ENCODE data around the gene AHI1. TPM values are rescaled to one million over a fixed set of nuclear protein-coding genes. Genes with fewer than 3 reads are reported as not detected.

Gene AHI1
- total and polyA plus RNA-seq, 2 experiments from 2014 or later, result 14.8 to 21.5 TPM

- H3K4me1 ChIP-seq (ENCODE audit: insufficient read depth), result no peaks in the 10 kb centered on the region
- 84% methylated on average over 6 of the region's 6 CpGs for WGBS (ENCODE audit: low lambda C conversion rate, missing lambda C conversion rate)
- H3K27ac ChIP-seq, result no peak overlapping the region
- no peak overlapping the region for H3K4me3 ChIP-seq
- DNase-seq (ENCODE audit: low spot score), result no peak
- no peaks in the 10 kb centered on the region for H4K20me1 ChIP-seq (ENCODE audit: insufficient read depth, poor library complexity, severe bottlenecking)
- TF ChIP-seq, protein P1, sequence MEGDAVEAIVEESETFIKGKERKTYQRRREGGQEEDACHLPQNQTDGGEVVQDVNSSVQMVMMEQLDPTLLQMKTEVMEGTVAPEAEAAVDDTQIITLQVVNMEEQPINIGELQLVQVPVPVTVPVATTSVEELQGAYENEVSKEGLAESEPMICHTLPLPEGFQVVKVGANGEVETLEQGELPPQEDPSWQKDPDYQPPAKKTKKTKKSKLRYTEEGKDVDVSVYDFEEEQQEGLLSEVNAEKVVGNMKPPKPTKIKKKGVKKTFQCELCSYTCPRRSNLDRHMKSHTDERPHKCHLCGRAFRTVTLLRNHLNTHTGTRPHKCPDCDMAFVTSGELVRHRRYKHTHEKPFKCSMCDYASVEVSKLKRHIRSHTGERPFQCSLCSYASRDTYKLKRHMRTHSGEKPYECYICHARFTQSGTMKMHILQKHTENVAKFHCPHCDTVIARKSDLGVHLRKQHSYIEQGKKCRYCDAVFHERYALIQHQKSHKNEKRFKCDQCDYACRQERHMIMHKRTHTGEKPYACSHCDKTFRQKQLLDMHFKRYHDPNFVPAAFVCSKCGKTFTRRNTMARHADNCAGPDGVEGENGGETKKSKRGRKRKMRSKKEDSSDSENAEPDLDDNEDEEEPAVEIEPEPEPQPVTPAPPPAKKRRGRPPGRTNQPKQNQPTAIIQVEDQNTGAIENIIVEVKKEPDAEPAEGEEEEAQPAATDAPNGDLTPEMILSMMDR (IDR thresholded peaks at IDR 0.05; ENCODE audit: poor library complexity), result no peak
- TF ChIP-seq EZH2 (IDR thresholded peaks at IDR 0.05; ENCODE audit: borderline replicate concordance) (no peak), EZH2phosphoT487 (IDR thresholded peaks at IDR 0.05; ENCODE audit: low read depth, severe bottlenecking, unreplicated experiment) (no peak)
- no peaks in the 10 kb centered on the region for H3K9me3 ChIP-seq (ENCODE audit: low read depth)
- no peaks in the 10 kb centered on the region for H3K27me3 ChIP-seq
- H3K4me2 ChIP-seq, result no peak overlapping the region
- H3K9me2 ChIP-seq (replicated peaks; ENCODE audit: insufficient read depth), result no peaks in the 10 kb centered on the region
- no peaks in the 10 kb centered on the region for H3K79me2 ChIP-seq
- no peaks in the 10 kb centered on the region for H3K36me3 ChIP-seq (replicated peaks; ENCODE audit: insufficient read depth, low read depth)
- no peak overlapping the region for H2AFZ ChIP-seq
Measured at GRCh38 chr6:135258970-135259369, 238.6 kb downstream of the AHI1 start.

- no peak overlapping the region for H3K4me3 ChIP-seq
- H3K27ac ChIP-seq, result no peak overlapping the region
- no peaks in the 10 kb centered on the region for H3K9me3 ChIP-seq (ENCODE audit: low read depth)
- no peak overlapping the region for H3K4me2 ChIP-seq
- H4K20me1 ChIP-seq (ENCODE audit: insufficient read depth, poor library complexity, severe bottlenecking), result no peaks in the 10 kb centered on the region
- no peaks in the 10 kb centered on the region for H3K27me3 ChIP-seq
- H3K4me1 ChIP-seq (ENCODE audit: insufficient read depth), result no peaks in the 10 kb centered on the region
- no peak overlapping the region for H2AFZ ChIP-seq
- no peak for DNase-seq (ENCODE audit: low spot score)
- no peaks in the 10 kb centered on the region for H3K9me2 ChIP-seq (replicated peaks; ENCODE audit: insufficient read depth)
- H3K79me2 ChIP-seq, result no peaks in the 10 kb centered on the region
- TF ChIP-seq, protein P1 (IDR thresholded peaks at IDR 0.05; ENCODE audit: poor library complexity), result peak; percentile 4
- TF ChIP-seq EZH2 (IDR thresholded peaks at IDR 0.05; ENCODE audit: borderline replicate concordance) (no peak), EZH2phosphoT487 (IDR thresholded peaks at IDR 0.05; ENCODE audit: low read depth, severe bottlenecking, unreplicated experiment) (no peak)
- 71% methylated on average over 2 of the region's 2 CpGs for WGBS (ENCODE audit: low lambda C conversion rate, missing lambda C conversion rate)
- no peaks in the 10 kb centered on the region for H3K36me3 ChIP-seq (replicated peaks; ENCODE audit: insufficient read depth, low read depth)
Measured at GRCh38 chr6:135257631-135258405, 239.7 kb downstream of the AHI1 start.

DNA sequence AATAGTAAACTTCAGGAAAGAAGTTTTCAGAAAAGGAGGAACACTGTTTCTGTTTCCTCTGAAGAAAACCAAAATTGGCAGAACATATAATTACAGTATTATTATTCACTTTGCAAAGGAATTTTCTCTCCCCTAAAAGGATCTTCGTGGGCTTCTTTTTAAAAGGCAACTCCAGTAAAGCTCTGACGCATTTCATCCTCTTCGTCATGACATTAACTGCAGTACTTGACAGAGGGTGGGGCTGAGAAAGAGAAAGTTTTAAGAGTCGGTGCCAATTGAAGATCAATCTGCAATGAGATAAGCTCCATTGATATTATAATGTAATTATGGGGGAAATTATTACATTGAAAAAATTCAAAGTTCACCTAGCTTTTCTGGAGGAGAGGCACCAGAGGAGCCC lies 240.7 kb downstream of the AHI1 start:
- Histone ChIP-seq H3K4me2 (no peak overlapping the region), H3K9me2 (replicated peaks; ENCODE audit: insufficient read depth) (no peaks in the 10 kb centered on the region), H3K36me3 (replicated peaks; ENCODE audit: insufficient read depth, low read depth) (no peaks in the 10 kb centered on the region), H4K20me1 (ENCODE audit: insufficient read depth, poor library complexity, severe bottlenecking) (no peaks in the 10 kb centered on the region), H3K9me3 (ENCODE audit: low read depth) (no peaks in the 10 kb centered on the region), H3K27me3 (no peaks in the 10 kb centered on the region), H2AFZ (no peak overlapping the region), H3K79me2 (no peaks in the 10 kb centered on the region), H3K27ac (no peak overlapping the region), H3K4me3 (no peak overlapping the region), H3K4me1 (ENCODE audit: insufficient read depth) (no peaks in the 10 kb centered on the region)
- no peak for TF ChIP-seq EZH2phosphoT487 (IDR thresholded peaks at IDR 0.05; ENCODE audit: low read depth, severe bottlenecking, unreplicated experiment)
- no peak for TF ChIP-seq EZH2 (IDR thresholded peaks at IDR 0.05; ENCODE audit: borderline replicate concordance)
- TF ChIP-seq, protein P1 (IDR thresholded peaks at IDR 0.05; ENCODE audit: poor library complexity), result no peak
- no peak for DNase-seq (ENCODE audit: low spot score)
- 43% methylated on average over 4 of the region's 4 CpGs for WGBS (ENCODE audit: low lambda C conversion rate, missing lambda C conversion rate)

All from hepatocyte (in vitro differentiated cells).